Tibial nerve (tissue), 4 donors: ENCODE measurements around the gene ATP1A1.

Experiments used
- CTCF ChIP-seq, 5 experiments: fragments of 200-600 bp in 3 of 5; fragments of 450-650 bp in 2 of 5; sonication (generic) in 3 of 5; IDR thresholded peaks; one replicate each; pipeline ENCODE4 v1.5.1; 2016 to 2019; ENCODE audit warnings: antibody characterized with exemption in 5 of 5, mild to moderate bottlenecking in 3 of 5, moderate library complexity in 2 of 5
- EP300 ChIP-seq, 2 donors: sonication (generic); formaldehyde crosslinking; IDR thresholded peaks; one replicate each; pipeline ENCODE4 v1.6.1; 2017; ENCODE audit warnings: antibody characterized with exemption in 2 of 2, mild to moderate bottlenecking in 1 of 2
- POLR2A ChIP-seq, 2 donors: fragments of 450-650 bp; IDR thresholded peaks; one replicate each; pipeline ENCODE4 v1.6.1; 2017; ENCODE audit warnings: antibody characterized with exemption in 2 of 2, mild to moderate bottlenecking in 2 of 2, moderate library complexity in 2 of 2

DNA sequence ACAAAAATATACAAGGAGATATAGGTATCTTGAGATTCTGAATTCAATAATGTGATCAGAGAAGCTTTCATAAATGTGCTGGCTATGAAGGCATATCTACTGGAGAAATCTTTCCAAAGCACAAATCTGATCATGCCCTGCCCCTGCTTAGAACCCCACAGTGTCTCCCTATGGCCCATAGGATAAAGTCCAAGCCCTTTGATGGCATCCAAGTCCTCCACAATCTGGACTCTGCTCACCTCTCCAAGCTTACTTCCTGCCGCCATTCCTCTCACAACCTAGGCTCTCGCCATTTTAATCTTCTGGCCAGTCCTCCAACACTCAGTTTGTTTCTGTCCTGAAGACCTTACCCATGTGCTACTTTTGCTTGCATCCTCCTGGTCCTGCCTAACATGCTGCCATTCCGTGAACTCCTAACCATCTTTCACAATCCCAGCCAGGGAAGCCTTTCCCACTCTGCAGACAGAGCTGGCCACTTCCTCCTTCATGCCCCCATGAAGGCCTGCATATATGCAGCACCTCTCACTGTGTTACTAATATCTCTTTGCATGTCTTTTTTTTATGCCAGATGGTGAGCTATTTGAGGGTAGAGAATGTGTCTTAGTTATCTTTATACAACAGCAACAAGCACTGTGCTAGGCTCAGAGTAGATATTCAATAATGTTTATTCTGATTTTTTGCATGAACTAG is 5.6 kb upstream of the ATP1A1 start:
- TF ChIP-seq CTCF (IDR thresholded peaks at IDR 0.05) (no peak), POLR2A (IDR thresholded peaks at IDR 0.05) (no peak), EP300 (IDR thresholded peaks at IDR 0.05) (no peak)
